ENCODE data around the gene MAP2K5. TPM values are rescaled to one million over a fixed set of nuclear protein-coding genes. Genes with fewer than 3 reads are reported as not detected.

The MAP2K5 gene
- total RNA-seq, 1 donor from 2014 or later, result 8.0 TPM

GRCh38 chr15:67750371-67750770 is 207.9 kb downstream of the MAP2K5 start:
- H3K4me3 ChIP-seq (ENCODE audit: low read depth, low read length), result no peak overlapping the region
- no peak for TF ChIP-seq CTCF (IDR thresholded peaks at IDR 0.05; ENCODE audit: insufficient read depth, low read length, poor library complexity, severe bottlenecking)
- DNase-seq (ENCODE audit: low read depth), result no peak
- no peaks in the 10 kb centered on the region for H3K27me3 ChIP-seq (ENCODE audit: control insufficient read depth, insufficient read depth, low read length)
- no peaks in the 10 kb centered on the region for H3K36me3 ChIP-seq (ENCODE audit: control insufficient read depth, insufficient read depth, low read length)

GRCh38 chr15:67753891-67754290 is 211.4 kb downstream of the MAP2K5 start:
- Histone ChIP-seq H3K27me3 (ENCODE audit: control insufficient read depth, insufficient read depth, low read length) (no peaks in the 10 kb centered on the region), H3K4me3 (ENCODE audit: low read depth, low read length) (no peak overlapping the region), H3K36me3 (ENCODE audit: control insufficient read depth, insufficient read depth, low read length) (no peaks in the 10 kb centered on the region)
- no peak for DNase-seq (ENCODE audit: low read depth)
- TF ChIP-seq CTCF (IDR thresholded peaks at IDR 0.05; ENCODE audit: insufficient read depth, low read length, poor library complexity, severe bottlenecking), result no peak

- Histone ChIP-seq H3K27me3 (ENCODE audit: control insufficient read depth, insufficient read depth, low read length) (no peaks in the 10 kb centered on the region), H3K4me3 (ENCODE audit: low read depth, low read length) (no peak overlapping the region), H3K36me3 (ENCODE audit: control insufficient read depth, insufficient read depth, low read length) (no peaks in the 10 kb centered on the region)
- TF ChIP-seq CTCF (IDR thresholded peaks at IDR 0.05; ENCODE audit: insufficient read depth, low read length, poor library complexity, severe bottlenecking), result no peak
- no peak for DNase-seq (ENCODE audit: low read depth)
Observed at GRCh38 chr15:67755264-67755663, 212.8 kb downstream of the MAP2K5 start.

- H3K27me3 ChIP-seq (ENCODE audit: control insufficient read depth, insufficient read depth, low read length), result no peaks in the 10 kb centered on the region
- no peak for TF ChIP-seq CTCF (IDR thresholded peaks at IDR 0.05; ENCODE audit: insufficient read depth, low read length, poor library complexity, severe bottlenecking)
- no peaks in the 10 kb centered on the region for H3K36me3 ChIP-seq (ENCODE audit: control insufficient read depth, insufficient read depth, low read length)
- DNase-seq (ENCODE audit: low read depth), result no peak
- no peak overlapping the region for H3K4me3 ChIP-seq (ENCODE audit: low read depth, low read length)
Observed at GRCh38 chr15:67755936-67756335, 213.4 kb downstream of the MAP2K5 start.

GRCh38 chr15:67758619-67759300 is 216.3 kb downstream of the MAP2K5 start:
- DNase-seq (ENCODE audit: low read depth), result no peak
- Histone ChIP-seq H3K36me3 (ENCODE audit: control insufficient read depth, insufficient read depth, low read length) (no peaks in the 10 kb centered on the region), H3K4me3 (ENCODE audit: low read depth, low read length) (no peak overlapping the region), H3K27me3 (ENCODE audit: control insufficient read depth, insufficient read depth, low read length) (no peaks in the 10 kb centered on the region)
- no peak for TF ChIP-seq CTCF (IDR thresholded peaks at IDR 0.05; ENCODE audit: insufficient read depth, low read length, poor library complexity, severe bottlenecking)

- TF ChIP-seq CTCF (IDR thresholded peaks at IDR 0.05; ENCODE audit: insufficient read depth, low read length, poor library complexity, severe bottlenecking), result no peak
- Histone ChIP-seq H3K4me3 (ENCODE audit: low read depth, low read length) (no peak overlapping the region), H3K27me3 (ENCODE audit: control insufficient read depth, insufficient read depth, low read length) (no peaks in the 10 kb centered on the region), H3K36me3 (ENCODE audit: control insufficient read depth, insufficient read depth, low read length) (no peaks in the 10 kb centered on the region)
- DNase-seq (ENCODE audit: low read depth), result no peak
Observed at GRCh38 chr15:67760901-67761300, 218.4 kb downstream of the MAP2K5 start.

Measured in kidney epithelial cell (primary cell).